PC-3 (cell line): ENCODE measurements around the gene UBXN1.

Experiments used
- CTCF ChIP-seq: fragments of 300-600 bp; sonication (generic); conservative IDR thresholded peaks from 2 replicates; pipeline ENCODE4 v1.5.1; 2017; ENCODE audit warnings: antibody characterized with exemption, low read depth, mild to moderate bottlenecking, low read length
- EZH2 ChIP-seq: fragments of 300-600 bp; sonication (generic); IDR thresholded peaks from one replicate; pipeline ENCODE4 v1.6.1; 2017; ENCODE audit warnings: antibody characterized with exemption, mild to moderate bottlenecking, low read length; ENCODE audit not compliant: unreplicated experiment
- EZH2phosphoT487 ChIP-seq: fragments of 300-600 bp; sonication (generic); IDR thresholded peaks from 2 replicates; pipeline ENCODE4 v1.6.1; 2018; ENCODE audit warnings: mild to moderate bottlenecking, antibody characterized with exemption, low read length, borderline replicate concordance

GRCh38 chr11:62671608-62672389 is 7.1 kb downstream of the UBXN1 start, which contains the start of the genes LBHD1 and UQCC3:
- TF ChIP-seq CTCF, result no peak
- no peak for TF ChIP-seq EZH2
- no peak for TF ChIP-seq EZH2phosphoT487
